ENCODE data around the gene COA4.
A peak's percentile ranks its signal among the peaks of the same experiment; 100 is the strongest.
"Not testable (repeated sequence)": the region's sequence is repeated elsewhere in the genome, so short reads cannot be mapped to it uniquely, and the experiment has no call there.

COA4 gene

DNA sequence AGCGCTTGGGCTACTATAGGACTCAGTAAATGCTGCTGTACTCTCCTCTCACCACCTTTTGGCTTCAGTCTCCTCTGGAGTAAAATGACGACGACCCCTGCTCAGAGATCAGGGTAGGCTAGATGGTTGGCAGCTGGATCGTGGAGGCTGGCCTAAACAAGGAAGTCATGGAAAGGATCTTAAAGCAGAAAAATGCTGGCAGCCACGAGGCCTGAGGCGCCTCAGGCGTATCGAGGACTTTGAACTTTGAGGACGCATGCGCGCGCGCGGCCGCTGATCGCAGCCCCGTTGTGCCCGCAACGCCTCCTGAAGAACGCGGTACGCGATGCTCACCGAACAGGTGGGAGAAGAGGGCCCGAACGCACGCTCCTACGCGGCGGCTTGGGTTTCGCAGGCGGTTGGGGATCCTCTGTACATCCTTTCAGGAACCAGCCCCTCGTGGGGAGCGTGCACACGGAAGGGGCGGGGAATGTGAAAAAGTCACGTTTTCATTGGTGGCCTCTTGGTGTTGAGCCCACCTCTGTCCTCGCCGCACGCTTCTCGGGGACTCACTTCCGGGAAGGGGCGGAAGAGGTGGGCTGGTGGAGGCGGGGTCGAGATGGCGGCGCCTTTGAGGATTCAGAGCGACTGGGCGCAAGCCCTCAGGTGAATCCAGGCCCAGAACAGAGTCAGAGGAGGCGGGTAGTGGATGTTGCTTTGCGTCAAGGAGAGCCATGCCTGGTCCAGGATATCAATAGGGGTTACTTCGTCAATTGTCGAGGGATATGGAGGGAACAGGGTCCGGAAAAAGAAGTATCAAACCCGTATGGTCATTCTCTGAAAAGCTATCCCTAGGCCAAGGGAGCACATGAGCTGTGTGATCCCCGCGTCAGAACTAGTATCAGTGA is at the start of gene COA4, which contains the start of gene PAAF1:
COA4 (minus strand) TSS at position 423 of the 887 bp plus-strand sequence. CDS start 3,468 bp downstream, outside the sequence.
PAAF1 (plus strand) TSS at position 576 of the 887 bp plus-strand sequence; CDS start at position 599, 23 bp downstream.
- peak; percentile 91 for DNase-seq (ENCODE audit: low read depth)

DNA sequence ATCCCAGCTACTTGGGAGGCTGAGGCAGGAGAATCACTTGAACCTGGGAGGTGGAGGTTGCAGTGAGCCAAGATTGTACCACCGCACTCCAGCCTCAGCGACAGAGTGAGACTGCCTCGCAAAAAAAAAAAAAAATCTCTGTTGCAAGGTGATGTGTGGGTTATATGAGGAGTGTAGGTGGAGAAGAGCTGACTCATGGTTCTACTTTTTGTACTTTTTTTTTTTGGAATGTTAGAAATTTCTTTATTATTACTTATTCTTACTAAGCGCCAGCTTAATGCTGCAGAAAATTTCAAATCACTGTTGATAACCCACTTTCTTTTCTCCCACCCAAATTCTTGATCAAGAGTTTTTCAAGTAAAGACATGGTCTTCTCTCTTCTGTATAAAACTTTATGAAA is 44.5 kb upstream of the COA4 start:
- no peak for DNase-seq (ENCODE audit: low read depth)

- no peak for DNase-seq (ENCODE audit: low read depth)
Observed at GRCh38 chr11:73916435-73916834, 39.8 kb upstream of the COA4 start.

DNA sequence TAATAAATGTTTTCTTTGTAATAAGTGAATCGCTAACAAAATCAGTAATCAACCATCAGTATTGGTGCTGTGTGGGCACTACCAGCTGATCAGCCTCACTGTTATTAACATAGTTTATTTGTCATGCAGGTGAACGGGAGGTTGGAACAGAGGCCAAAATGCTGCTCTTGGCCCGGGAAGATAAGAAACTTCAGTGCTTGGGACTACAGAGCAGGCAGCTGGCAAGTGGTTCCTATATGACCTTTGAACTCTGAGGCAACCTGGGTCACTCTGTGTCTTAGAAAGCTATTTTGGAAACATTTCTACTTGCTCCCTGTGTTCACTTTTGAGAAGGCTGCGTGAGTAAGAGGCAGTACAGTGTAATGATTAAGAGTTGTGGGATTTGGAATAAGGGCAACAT is 37.6 kb upstream of the COA4 start:
- DNase-seq (ENCODE audit: low read depth), result no peak

- no peak for DNase-seq (ENCODE audit: low read depth)
Observed at GRCh38 chr11:73913472-73913871, 36.8 kb upstream of the COA4 start.

GRCh38 chr11:73912026-73912425 is 35.4 kb upstream of the COA4 start:
- DNase-seq (ENCODE audit: low read depth), result no peak

DNA sequence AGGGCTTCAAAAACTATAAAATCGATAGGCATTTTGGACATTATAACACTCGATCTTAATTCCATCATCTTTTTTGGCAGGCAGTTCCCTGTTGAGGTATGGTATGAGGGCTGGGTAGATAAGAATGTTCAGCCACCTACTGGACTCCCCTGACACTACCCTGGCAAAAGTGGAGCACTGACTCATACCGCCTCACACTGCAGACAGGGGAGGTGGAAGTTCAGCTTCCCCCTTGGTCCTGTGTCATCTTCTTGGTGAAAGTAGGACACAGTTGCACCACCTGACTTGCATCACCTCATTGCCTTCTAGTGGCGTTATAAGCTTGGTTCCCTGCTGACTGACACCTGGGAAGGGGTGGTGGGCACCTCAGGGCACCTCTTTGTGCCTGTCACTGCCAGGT is 30.5 kb upstream of the COA4 start:
- DNase-seq (ENCODE audit: low read depth), result no peak

- no peak for DNase-seq (ENCODE audit: low read depth)
Observed at GRCh38 chr11:73902303-73902702, 25.7 kb upstream of the COA4 start.

- DNase-seq (ENCODE audit: low read depth), result no peak
Observed at GRCh38 chr11:73894725-73895335, 18.2 kb upstream of the COA4 start.

- no peak for DNase-seq (ENCODE audit: low read depth)
Observed at GRCh38 chr11:73893041-73893440, 16.4 kb upstream of the COA4 start.

GRCh38 chr11:73889536-73889935 is 12.9 kb upstream of the COA4 start:
- DNase-seq (ENCODE audit: low read depth), result no peak

GRCh38 chr11:73889019-73889418 is 12.4 kb upstream of the COA4 start:
- no peak for DNase-seq (ENCODE audit: low read depth)

DNA sequence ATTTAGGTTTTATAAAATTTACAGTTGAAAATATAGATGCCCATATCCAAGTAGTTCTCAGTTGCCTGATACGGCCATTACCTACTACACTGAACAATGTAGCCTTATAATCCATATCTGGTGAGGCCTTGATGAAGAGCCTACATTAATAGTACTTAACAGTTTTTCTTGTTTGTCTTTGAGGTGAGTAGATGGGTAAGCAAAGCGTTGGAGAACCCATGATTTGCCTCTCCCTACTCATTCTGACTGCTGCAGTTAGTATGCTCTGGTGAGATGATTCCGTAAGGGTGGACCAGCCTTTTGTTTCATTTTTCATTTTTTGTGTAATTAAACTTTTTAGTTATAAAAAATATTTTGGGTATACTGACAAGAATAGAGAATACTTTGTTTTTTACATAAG is 11.6 kb upstream of the COA4 start:
- no peak for DNase-seq (ENCODE audit: low read depth)

GRCh38 chr11:73883856-73884255 is 7.2 kb upstream of the COA4 start:
- DNase-seq (ENCODE audit: low read depth), result no peak

DNA sequence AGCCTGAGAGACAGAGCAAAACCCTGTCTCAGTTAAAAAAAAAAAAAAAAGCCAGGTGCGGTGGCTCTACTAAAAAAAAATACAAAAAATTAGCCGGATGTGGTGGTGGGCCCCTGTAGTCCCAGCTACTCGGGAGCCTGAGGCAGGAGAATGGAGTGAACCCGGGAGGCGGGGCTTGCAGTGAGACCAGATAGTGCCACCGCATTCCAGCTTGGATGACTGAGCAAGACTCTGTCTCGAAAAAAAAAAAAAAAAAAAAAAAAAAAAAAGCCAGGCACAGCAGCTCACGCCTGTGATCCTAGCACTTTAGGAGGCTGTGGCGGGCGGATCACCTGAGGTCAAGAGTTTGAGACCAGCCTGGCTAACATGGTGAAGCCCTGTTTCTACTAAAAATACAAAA is 3.8 kb upstream of the COA4 start:
- DNase-seq (ENCODE audit: low read depth), result not testable (repeated sequence)

DNA sequence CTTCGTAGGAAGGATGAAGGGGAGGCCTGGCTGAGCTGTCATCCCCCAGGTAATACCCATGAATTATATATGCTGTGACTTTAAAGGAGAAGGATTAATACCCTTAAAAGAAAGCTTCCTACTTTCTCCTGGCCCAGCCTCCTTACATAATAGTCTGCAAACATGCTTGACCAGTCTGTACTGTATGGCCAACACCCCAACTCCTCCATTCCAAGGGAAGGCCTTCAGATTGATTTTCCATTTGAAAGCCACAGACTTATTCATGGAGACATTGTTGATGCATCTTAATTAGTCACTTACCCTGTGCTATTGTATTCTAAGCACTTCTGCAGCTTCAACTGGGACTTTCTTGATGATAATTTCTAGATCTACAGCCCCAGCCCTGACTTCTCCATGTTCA is 2.1 kb upstream of the COA4 start:
- DNase-seq (ENCODE audit: low read depth), result no peak

- DNase-seq (ENCODE audit: low read depth), result no peak
Observed at GRCh38 chr11:73875840-73876239, 806 bp downstream of the COA4 start.

GRCh38 chr11:73875380-73875779 is 1.3 kb downstream of the COA4 start:
- no peak for DNase-seq (ENCODE audit: low read depth)

DNA sequence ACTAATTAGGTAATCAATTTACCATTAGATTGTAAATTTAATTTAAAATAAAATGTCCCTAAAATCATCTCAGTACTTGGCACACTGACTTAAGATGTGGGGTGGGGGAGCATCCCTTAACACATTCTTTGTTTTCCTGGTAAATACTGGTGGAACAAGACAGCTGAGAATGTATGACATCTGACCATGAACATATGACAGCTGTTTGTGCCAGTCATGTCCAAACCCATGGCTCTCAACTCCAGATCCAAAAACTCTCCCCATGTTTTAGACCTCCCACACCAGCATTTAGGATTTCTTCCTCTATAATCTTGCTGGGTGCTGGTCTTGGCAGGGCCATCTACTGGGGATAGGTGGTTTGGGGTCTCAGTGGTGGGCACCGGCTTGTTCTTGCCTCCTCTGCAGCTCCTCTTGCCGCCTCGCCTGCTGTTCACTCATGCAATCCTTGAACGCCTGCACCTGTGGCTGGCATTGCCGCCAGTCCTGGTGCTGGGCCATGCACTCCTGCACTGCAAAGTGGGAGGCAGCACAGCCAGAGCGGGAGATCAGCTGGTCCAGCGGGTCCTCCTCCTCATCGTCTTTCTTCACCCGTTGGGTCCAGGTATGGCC is 3.8 kb downstream of the COA4 start:
- DNase-seq (ENCODE audit: low read depth), result no peak

GRCh38 chr11:73870261-73870660 is 6.4 kb downstream of the COA4 start:
- DNase-seq (ENCODE audit: low read depth), result no peak

DNA sequence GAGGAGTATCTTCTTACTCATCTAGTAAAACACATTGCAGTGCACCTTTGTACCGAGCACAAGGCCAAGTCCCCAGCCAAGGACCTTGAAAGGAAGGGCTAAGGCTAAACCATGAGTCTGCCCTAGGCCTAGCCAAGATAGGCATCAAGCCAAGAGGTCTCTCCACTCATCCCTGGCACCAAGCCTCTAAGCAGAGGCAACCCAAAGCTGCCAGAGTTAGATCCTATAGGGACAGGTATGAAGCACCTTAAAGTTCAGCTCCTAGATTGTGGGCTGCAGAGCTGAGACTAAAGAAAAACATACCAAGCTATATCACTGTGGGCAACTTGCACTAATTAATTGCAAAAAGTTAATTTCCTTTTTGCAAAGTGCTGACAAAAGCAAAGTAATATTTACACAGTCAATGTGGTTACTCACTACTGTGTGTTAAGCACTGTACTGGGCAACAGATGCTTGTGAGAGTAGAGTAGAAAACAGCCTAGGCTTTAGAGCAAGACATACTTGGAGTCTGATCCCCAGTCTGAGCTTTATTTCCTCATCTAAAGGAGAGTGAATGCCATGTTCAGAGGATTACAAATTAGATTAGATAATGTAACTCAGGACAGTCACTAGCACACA is 7.2 kb downstream of the COA4 start:
- no peak for DNase-seq (ENCODE audit: low read depth)

DNA sequence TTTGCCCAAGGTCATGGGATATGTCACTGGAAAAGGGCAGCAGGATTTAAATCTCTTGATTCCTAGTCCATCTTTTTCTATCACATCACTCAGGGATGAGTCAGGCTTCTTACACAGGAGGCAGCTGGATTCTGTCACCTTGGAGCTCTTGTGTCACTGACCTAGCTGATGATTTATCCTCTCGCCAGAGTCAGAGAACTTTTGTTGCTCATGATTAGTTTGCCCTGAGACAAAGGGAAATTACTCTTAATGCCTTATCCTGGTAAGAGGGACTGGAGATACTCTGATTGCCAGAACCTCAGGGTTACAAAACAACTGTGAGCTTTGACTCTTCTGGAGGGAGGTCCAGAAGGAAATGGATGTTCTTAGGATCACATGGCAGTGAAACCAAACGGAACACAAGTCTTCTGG is 10.1 kb downstream of the COA4 start:
- no peak for DNase-seq (ENCODE audit: low read depth)
